Inflammatory macrophage (primary cell): ENCODE results near the gene TMEM178A.
"Not testable (repeated sequence)": the region's sequence is repeated elsewhere in the genome, so short reads cannot be mapped to it uniquely, and the experiment has no call there.

Source experiments
- DNase-seq, 2 donors: peaks; one replicate each; pipeline ENCODE4 v3.0.0-alpha.2; 2020 to 2022

Gene TMEM178A

DNA sequence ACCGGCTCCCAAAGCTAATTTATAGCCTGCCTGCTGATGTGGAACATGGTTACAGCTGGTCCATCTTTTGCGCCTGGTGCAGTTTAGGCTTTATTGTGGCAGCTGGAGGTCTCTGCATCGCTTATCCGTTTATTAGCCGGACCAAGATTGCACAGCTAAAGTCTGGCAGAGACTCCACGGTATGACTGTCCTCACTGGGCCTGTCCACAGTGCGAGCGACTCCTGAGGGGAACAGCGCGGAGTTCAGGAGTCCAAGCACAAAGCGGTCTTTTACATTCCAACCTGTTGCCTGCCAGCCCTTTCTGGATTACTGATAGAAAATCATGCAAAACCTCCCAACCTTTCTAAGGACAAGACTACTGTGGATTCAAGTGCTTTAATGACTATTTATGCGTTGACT, 51.4 kb downstream of the TMEM178A start:
- DNase-seq = no peak

DNA sequence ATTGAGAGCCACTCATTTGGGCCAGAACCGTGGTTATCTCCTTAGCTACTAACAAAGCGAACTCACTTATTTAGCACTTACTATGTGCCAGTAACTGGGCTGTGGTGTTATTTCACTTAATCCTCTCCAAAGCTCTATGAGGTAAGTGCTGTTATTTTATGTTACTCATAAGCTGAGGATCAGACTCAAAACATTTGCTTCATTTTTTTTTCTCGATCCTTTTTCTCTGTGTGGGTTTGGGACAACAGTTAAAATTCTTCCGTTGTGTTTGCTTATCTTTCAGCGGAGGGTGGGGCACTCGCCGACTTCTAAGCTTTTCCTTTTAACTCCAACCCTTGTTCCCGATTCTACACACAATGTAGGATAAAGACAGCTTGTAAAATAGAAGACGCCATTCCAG, 52.8 kb downstream of the TMEM178A start:
- DNase-seq = no peak

DNA sequence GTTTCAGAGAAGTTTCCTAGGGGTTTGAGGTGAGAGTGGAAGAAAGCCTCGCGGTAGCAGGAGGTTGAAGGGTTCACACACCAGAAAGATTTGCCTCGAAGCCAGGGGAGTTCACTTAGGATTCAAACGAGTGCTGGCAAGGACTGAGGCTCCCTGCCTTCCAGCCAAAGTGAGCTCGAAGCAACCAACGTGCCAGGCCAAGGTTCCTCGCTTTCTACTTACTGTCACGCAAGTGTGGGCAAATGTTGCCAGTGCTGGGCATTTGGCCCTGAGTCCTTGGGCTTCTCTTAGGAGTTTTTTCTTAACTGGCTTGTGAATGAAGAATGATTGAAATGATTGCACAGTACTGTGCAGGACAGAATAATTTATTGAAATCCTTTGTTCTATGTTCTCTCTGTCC, 53.6 kb downstream of the TMEM178A start:
- DNase-seq = no peak

DNA sequence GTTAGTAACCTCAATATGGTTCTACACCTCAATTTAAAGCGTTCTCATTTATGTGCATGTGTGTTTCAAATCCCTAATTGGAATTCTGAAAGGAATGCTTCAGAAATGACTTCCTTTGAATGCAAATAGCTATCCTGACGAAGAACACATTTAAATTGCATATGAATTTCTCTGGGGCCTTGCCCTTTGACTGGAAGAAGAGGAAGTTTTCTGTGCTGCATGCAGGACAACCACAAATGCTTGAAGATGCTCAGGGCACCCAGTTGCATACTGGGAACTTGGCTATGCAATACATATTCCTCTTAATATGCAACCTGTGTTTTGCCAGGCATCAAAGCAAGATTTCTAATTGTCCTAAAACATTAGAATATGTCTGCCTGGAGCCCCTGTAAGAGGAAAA, 55.3 kb downstream of the TMEM178A start:
- no peak for DNase-seq

DNA sequence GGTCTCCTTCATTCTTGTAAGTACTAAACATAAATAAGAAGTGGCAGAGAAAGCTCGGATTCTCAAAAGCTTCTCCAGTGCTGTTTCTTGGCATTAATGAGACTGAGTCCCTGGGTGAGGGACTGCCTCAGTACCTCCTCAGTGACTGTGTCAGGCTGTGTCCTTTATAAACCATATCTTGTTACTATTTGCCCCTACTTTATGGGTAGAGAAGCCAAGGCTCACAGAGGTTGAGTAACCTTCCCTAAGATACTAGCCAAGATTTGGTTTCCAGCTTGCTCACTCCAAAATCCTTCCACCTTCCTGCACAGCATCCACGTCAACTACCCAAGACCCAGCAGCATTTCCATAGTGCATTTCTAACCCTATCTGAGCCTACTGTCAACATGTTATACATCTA, 57.8 kb downstream of the TMEM178A start:
- DNase-seq = no peak

DNA sequence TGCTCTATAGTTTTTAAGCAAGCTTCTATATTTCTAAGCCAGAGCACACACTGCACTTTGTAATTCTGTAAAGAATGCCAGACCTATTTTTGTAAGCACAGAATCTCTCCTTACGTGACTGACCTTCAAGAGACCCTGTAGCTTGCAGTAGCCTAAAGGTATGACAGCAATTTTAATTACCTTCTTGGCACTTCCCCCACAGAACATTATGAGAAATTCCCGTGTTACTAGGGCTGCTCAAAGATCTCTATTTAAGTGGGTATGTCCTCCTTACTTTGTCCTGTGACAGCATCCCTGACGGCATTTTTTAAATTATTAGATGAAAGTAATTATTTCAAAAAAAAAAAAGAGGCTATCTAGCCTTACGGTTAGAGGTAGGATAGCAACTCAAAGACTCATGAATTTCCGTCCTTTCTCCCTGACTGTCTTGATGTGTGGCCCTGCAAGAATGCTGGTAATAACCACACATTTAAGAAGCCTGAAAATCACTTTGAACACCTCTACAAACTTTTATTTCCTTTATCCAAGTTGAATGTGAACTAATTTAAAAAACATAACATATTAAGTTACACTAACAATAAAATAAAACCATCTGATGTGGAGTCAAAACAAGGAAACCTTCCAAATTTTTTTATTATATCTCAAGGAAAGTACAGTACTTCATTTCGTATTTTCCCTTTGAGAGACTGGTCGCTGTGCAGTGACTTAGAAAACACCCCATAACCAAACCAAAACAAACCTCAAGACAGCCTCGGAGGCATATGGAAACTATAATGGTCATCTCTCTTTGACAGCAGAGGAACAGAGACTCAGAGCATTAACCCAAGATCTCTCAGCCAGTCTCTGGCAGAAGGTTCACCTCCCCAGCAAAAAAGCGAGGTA, 58.5 kb downstream of the TMEM178A start:
- DNase-seq = no peak

DNA sequence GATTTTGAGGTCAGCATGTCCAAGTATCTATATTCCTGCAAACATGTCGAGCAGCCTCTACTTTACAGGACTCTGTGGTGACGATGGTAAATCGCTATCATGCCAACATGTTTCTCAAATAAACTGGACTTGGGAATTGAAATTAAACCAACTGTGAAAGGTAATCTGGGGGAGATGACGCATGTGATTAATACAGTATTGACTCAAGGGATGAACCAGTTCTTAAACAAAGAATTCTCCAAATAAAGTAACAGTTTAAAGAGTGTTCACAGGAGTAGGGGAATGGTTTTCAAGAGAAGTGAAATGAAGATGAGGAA, 59.1 kb downstream of the TMEM178A start:
- no peak for DNase-seq

DNA sequence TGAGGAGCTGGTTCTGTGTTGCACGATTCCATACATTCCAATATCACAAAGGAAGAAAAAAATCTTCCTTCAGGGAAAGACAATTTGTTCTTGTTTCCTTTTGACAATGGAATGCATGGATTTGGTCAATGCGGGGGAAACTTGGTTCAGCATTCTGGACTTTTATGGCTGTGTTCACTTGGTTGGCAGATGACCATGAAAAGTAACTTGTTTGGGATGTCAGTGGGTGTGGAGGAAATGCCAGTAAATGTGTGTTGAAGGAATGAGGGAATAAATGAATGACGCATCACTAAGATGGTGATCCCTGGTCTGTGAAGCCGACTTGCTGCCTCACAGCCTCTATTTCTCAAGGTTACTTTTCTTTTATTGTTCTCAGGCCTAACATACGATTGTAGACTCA, 59.7 kb downstream of the TMEM178A start:
- DNase-seq = no peak

DNA sequence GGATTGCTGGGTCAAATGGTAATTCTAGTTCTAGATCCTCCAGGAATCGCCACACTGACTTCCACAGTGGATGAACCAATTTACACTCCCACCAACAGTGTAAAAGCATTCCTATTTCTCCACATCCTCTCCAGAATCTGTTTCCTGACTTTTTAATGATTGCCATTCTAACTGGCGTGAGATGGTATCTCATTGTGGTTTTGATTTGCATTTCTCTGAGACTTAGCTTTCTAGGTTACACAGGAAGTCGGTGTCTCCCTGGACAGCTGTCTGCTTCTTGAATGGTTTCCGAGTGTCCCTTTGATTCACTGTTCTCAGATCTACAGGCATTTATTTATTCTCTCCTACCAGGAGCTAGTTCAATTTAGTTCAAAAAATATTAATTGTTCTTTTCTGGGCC, 62.4 kb downstream of the TMEM178A start:
- DNase-seq = not testable (repeated sequence)

DNA sequence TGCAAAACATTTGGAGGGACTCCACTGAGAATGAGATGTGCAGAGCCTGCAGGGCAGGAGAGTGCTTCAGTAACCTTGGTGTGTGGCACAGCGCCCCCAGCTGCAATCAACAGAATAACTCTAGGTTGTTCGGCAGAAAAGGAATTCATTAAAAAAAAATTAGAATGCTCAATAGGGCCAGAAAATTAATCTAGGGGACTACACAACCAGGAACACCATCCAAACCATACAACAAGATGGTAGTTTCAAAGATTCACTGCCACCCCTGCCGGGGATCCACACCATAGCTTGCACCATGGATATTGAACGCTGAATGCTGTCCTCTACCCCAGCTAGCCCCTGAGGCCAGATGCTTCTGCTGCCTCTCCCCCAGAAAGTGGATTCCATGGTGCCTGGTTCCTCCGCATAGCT, 63.2 kb downstream of the TMEM178A start:
- DNase-seq = peak; percentile 42 to 47

DNA sequence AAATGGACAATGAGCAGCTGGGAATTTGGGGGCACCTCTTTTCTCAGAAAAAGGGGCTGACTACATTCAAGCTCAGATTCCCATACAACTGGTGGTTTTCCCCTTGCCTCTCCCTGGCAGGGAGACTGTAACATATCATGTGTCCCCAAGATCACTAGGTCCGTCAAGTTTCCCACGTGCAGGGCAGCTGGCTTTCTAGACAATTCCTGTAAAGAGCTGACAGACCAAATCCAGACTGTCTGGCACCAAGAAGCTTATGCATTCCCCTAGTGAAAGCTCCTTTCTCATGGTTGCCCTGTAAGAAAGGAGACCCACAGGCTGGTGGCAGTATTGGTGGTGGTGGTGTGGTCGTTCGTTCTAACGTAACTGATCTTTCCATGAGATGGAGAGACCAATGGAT, 64.6 kb downstream of the TMEM178A start:
- no peak for DNase-seq

DNA sequence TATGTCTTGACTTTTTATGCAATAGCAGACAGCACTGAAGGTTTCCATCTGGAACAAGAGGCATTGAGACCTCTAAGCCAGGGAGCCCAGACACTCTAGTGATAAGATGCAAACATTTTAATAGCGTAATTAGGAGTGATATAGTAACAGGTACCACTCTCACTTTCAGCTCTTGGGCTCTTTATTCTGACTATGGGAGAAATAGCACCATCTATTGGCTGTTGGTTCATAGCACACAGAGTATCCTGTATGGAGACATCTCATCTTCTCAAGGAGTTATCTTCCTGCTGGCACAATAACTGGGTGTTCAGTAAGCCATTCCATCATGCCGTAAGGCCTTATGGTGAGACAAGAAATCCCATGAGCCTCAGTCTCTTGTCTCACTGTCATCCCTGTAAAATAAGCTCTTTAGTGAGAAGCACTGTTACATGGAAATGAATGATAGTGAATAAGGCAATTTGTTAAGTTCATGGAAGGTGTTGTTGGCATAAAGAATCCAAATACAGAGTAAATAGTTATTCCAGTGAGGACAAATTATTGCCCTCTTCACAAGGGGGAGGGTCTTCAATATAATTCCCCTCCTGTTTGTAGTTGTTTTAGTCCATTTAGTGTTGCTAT, 65.1 kb downstream of the TMEM178A start:
- DNase-seq = peak; percentile 34 to 40

DNA sequence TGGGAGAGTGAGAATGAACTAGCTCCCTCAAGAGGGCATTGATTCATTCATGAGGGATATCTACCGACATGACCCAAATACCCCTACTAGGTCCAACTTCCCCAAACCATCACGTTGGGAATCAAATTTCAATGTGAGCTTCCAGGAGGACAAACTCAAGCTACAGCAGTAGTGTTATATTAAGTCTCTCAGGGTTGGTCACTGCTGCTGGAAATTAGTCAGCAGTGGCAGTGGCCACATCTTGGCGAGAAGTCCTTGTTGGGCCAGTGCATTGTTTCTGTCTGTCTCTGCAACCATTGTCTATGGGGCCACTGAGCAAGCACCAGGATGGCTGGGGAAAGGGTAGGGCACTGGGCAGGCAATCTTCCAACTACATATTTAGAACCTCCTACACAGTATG, 65.8 kb downstream of the TMEM178A start:
- no peak for DNase-seq

DNA sequence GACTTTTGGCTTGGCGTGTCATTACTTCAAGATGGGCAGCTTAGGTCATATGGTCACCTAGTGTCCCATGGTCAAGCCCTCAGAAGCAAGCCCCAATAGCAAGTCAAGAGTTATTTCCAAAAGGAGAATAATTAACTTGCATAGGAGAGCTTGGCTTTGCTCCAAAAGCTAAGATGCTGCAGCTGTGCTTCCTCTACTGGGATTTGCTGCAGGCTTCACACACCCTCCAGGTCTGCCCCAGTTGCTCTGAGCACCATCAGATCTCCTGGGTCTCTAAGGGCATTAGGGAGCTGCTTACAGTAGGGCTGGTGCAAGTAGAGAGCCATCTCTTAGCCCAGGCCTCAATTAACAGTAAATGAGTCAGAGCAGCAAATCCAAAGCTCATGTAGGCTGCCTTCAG, 66.8 kb downstream of the TMEM178A start:
- peak in 1 of 2 donors; percentile 9 for DNase-seq

DNA sequence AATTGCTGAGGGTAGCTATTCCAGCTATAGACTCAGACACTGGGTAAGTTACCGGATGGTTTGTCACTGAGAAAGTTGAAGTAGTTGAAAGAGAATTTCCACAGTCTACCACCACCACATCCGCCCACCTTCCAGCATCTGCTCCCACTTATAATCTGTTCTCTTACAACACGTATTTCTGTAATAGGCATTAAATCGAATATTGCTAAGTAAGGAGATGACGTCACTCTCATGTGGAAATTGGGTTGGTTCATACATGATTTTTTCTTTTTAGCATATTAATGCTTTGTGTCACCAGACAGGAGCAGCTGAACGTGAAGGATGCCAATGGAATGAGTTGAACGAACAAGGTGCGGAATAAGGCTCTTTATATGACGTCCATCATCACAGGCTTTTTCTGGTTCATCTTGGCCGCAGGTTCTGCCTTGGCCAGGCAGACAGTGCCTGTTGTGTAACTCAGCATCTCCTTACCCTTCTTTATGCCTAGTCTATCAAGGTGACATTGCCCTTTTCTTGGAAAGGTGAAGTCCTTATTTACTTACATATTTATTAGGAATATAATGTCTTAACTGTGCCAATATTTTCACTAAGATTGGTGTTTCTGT, 67.5 kb downstream of the TMEM178A start:
- DNase-seq = peak; percentile 68 to 80

DNA sequence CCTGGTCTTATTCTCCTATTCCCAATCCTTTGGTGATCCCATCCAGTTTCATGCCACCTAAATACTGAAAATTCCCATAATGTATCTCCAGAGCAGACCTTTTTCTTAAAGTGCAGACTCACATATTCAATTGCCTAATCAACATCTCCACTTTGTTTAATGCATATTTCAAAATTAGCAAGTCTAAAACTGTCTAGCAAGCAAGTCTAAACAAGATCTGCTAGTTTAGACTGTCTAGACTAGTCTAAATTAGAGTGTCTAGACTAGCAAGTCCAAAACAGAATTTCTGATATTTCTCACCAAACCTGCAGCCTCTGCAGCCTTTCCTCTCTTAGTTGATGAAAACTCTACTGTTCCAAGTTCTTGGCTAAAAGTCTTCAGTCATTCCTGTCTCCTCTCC, 68.7 kb downstream of the TMEM178A start:
- DNase-seq = no peak

DNA sequence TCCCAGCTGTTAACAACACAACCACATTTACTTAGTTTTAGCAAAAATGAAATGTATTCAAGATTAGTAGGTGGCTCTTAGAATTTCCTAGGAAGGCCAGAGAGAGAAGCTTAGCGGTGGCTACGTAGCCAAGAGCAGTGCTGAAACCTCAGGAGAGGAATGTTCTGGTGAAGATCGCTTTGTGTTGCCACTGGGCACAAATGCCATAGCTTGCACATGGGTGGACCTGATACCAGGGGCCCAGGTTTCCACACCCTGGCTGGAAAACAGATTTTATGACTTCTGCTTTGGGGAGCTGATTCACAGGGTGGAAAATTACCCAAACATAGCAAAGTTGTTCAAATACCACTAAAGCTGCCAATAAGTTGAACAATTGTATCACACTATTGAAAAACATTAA, 69.9 kb downstream of the TMEM178A start:
- DNase-seq = peak; percentile 9 to 21

DNA sequence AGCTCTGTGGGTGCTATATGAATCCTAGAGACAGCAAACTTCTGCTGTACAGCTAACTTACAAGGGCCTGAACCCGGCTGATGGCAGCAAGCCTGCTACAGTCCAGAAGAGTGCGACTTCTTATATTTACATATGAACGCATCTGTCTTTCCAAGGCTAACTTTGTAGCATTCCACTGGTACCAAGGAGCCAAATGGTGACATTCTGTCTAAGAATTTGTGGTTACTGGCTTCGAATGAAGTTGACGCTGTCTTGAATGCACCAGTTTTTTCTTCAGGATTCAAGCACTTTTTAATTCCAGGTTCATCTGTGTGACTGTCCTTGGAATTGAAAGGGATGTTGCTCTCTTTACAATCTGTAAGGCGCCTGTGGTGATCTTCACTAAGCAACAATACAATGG, 70.9 kb downstream of the TMEM178A start:
- DNase-seq = no peak

DNA sequence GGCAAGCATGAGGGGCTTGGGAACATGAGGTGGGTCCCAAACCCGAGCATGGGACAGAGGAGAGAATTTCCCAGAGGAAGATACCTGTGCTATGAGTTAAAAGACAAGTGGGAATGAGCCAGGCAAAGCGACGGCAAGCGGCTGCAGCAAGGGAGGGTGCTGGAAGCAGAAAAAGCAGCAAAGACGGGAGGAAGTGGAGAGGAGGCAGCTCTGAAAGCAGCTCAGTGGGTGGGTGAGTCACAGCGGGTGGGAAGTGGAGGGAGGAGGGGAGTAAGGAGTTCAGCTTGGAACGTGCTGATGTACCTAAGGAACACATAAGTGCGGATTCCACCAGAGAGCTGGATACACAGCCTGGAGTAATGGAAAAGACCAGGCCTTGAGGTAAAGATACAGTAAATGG, 71.9 kb downstream of the TMEM178A start:
- peak; percentile 48 to 69 for DNase-seq

DNA sequence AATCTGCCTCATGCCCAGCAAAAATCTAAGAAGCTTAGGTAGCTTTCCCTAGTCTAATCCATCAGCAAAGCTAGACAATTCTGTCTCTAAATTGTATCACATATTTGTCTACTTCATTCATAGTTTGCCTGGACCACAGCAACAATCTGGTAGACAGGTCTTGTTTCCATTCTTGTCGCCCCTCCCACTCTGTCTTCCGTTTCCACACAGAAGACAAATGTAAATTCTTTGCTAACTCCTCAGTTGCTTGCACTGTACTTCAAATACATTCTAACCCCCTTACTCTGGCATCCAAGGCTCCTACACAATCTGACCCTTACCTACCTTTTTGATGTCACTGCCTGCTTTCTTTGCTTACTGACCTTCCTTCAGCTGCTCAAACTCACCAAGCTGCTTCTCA, 73.2 kb downstream of the TMEM178A start:
- no peak for DNase-seq

DNA sequence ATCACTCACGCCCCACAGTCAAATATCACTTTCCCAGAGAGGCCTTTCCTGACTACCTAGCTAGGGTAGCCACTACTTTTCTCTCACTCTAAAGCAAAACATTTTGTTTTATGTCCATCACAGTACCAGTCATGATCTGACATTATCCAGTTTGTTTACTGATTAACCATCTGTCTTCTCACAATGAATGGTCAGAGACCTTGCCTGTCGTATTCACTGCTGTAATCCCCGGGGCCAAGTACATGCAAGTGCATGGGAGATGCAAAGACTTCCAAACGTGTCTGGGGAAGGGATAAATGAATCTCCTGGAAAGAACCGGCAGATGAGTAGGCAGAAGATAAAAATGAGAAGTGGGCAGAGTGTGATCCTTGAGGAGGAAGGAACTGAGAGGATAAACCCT, 73.7 kb downstream of the TMEM178A start:
- DNase-seq = peak in 1 of 2 donors; percentile 18

DNA sequence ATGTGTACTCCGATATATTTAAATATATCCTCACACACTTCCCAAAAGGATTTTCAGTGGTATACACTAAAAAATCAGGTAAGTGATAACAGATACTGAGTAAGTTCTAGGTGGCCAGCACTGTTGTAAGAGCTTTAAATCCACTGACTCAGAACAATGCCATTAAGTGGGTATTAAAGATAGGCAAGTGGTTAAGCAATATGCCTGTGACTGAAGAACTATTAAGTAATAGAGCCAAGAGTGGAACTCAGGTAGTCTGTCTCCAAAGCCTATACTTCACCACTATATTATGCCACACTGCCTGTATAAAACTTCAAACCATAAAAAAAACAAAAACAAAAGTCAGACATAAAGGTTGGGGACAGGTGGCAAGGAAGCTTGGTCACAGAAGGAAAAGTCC, 76.2 kb downstream of the TMEM178A start:
- DNase-seq = no peak

DNA sequence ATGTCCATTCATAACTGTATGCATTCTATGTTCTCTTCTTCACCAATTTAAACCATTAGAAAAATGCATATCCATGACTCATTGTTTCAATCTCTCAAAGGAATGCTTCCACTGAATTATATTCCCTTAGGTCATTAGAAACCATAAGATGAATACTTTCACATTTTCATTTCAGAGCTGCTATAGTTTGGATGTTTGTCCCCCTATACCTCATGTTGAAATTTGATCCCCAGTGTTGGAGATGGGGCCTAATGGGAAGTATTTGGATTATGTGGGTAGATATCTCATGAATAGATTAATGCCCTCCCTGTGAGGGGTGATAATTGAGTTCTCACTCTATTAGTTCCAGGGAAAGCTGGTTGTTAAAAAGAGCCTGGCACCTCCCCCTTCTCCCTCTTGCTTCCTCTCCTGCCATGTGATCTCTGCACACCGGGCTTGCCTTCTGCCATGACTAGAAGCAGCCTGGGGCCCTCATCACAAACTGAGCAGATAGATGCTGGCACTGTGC, 77.6 kb downstream of the TMEM178A start:
- DNase-seq = no peak

DNA sequence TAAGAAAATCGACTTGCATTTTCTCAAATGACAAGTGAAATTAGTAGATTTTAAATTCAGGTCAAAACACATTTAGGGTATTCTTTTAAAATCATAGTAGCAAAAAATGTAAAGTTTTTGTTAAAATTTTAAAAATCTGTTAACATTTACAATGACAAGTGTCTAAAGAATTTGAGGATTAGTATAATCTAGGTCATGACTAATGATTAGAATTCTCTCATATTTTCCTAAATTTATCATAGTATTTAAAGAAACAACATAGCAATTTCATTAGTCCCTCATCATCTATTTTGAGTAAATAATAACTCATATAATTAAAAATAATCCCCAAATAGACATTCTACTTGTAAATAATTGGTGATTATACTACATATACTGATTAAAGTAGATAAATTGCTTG, 89.7 kb downstream of the TMEM178A start:
- DNase-seq = no peak
